OCI-LY7 (cell line): ENCODE measurements around the gene GSG1. TPM values are rescaled to one million over a fixed set of nuclear protein-coding genes. Genes with fewer than 3 reads are reported as not detected.

ENCODE experiments used
- BruUV-seq: library from RNA; stranded (reverse); fragments of 400-500 nt; replicated peaks from 2 replicates; lab custom pipeline; 2021; lab: Mats Ljungman, UMichigan
- CTCF ChIA-PET: fragments of 300-600 bp; sonication (Branson Sonifier 250); formaldehyde crosslinking; loops from one replicate; lab custom pipeline; 2022; ENCODE audit warnings: antibody characterized with exemption; ENCODE audit not compliant: unreplicated experiment; lab: Charles Lee
- POLR2A ChIA-PET: fragments of 300-600 bp; sonication (Branson Sonifier 250); formaldehyde crosslinking; loops from one replicate; lab custom pipeline; 2022; ENCODE audit warnings: antibody characterized with exemption; lab: Charles Lee
- DNase-seq: peaks from one replicate; pipeline ENCODE4 v3.0.0-alpha.2; 2015; ENCODE audit warnings: low spot score
- H2AFZ ChIP-seq: fragments of 200-600 bp; sonication (generic), shearing (Covaris generic); 2 replicates; pipeline ENCODE4 v1.6.1; 2014; ENCODE audit warnings: mild to moderate bottlenecking, antibody characterized with exemption, low read length, moderate library complexity
- H3K27ac ChIP-seq: fragments of 200-600 bp; sonication (generic); 2 replicates; pipeline ENCODE4 v1.5.1; 2014; ENCODE audit warnings: mixed run types, low read depth, mild to moderate bottlenecking, moderate library complexity, low read length, inconsistent platforms; ENCODE audit not compliant: poor library complexity, severe bottlenecking
- H3K36me3 ChIP-seq: fragments of 200-600 bp; sonication (generic); 2 replicates; pipeline ENCODE4 v1.6.1; 2014; ENCODE audit warnings: mild to moderate bottlenecking, antibody characterized with exemption, low read length, moderate library complexity, mixed read lengths; ENCODE audit not compliant: insufficient read depth
- H3K4me1 ChIP-seq: fragments of 200-600 bp; sonication (generic); 2 replicates; pipeline ENCODE4 v1.5.1; 2014; ENCODE audit warnings: mild to moderate bottlenecking, low read length; ENCODE audit not compliant: insufficient read depth, poor library complexity, severe bottlenecking
- H3K4me2 ChIP-seq: fragments of 200-600 bp; sonication (generic); 2 replicates; pipeline ENCODE4 v1.6.1; 2014; ENCODE audit warnings: mild to moderate bottlenecking, low read length
- H3K4me3 ChIP-seq: fragments of 200-600 bp; sonication (generic); 2 replicates; pipeline ENCODE4 v1.5.1; 2014; ENCODE audit warnings: mild to moderate bottlenecking, low read depth, low read length; ENCODE audit not compliant: poor library complexity, severe bottlenecking
- H3K79me2 ChIP-seq: fragments of 200-600 bp; sonication (generic); 2 replicates; pipeline ENCODE4 v1.6.1; 2016; ENCODE audit warnings: low read depth, mild to moderate bottlenecking, low read length, moderate library complexity, mixed read lengths; ENCODE audit not compliant: insufficient read depth
- H3K9me2 ChIP-seq: fragments of 200-600 bp; sonication (generic); 2 replicates; pipeline ENCODE4 v1.6.1; 2016; ENCODE audit warnings: mild to moderate bottlenecking, low read length, mixed read lengths; ENCODE audit not compliant: insufficient read depth
- H3K9me3 ChIP-seq: fragments of 200-600 bp; sonication (generic); 2 replicates; pipeline ENCODE4 v1.6.1; 2014; ENCODE audit warnings: mild to moderate bottlenecking, mixed run types, low read length, mixed read lengths
- H4K20me1 ChIP-seq: fragments of 200-600 bp; sonication (generic); 2 replicates; pipeline ENCODE4 v1.6.1; 2014; ENCODE audit warnings: mild to moderate bottlenecking, antibody characterized with exemption, low read length, moderate library complexity, mixed read lengths; ENCODE audit not compliant: insufficient read depth
- EZH2phosphoT487 ChIP-seq: fragments of 200-600 bp; sonication (generic); IDR thresholded peaks from 2 replicates; pipeline ENCODE4 v1.6.1; 2018; ENCODE audit warnings: low read depth, borderline replicate concordance, mild to moderate bottlenecking, mixed run types, antibody characterized with exemption, low read length, moderate library complexity, mixed read lengths
- intact Hi-C: fragments of 100-400 bp; cut with micrococcal nuclease; formaldehyde crosslinking; loops from one replicate; pipeline ENCODE4 v1.10.0; 2022; ENCODE audit not compliant: unreplicated experiment
- total RNA-seq, 2 experiments: library from RNA; depleted of rRNA in 1 of 2; stranded (reverse); fragments of >200 nt in 1 of 2; shearing (Covaris generic) in 1 of 2; gene quantifications; 2 replicates each; pipeline ENCODE4 v1.2.3, GENCODE V29; 2014 to 2022
- TF ChIP-seq, protein P1 (sequence below): fragments of 200-600 bp; sonication (generic); conservative IDR thresholded peaks from 2 replicates; pipeline ENCODE4 v1.5.1; 2014; ENCODE audit warnings: mild to moderate bottlenecking, antibody characterized with exemption, low read length, moderate library complexity, mixed read lengths

The GSG1 gene
- total RNA-seq, 2 experiments from 2014 or later = not detected

GRCh38 chr12:13144266-13144828 lies 40.9 kb upstream of the GSG1 start:
- ChIA-PET POLR2A (interaction anchor here (0.5 kb wide), 2 partner anchors 625 to 1820 kb away, joined by 3 to 4 read pairs; no protein-coding TSS in a partner anchor), CTCF (no interaction called here)
- Histone ChIP-seq H3K4me3 (no peak overlapping the region), H3K4me1 (no peaks in the 10 kb centered on the region), H3K9me3 (no peaks in the 10 kb centered on the region), H2AFZ (no peak overlapping the region), H4K20me1 (no peaks in the 10 kb centered on the region), H3K36me3 (no peaks in the 10 kb centered on the region), H3K4me2 (no peak overlapping the region), H3K79me2 (no peaks in the 10 kb centered on the region), H3K27ac (no peak overlapping the region), H3K9me2 (no peaks in the 10 kb centered on the region)
- intact Hi-C loops = no loop called here
- TF ChIP-seq EZH2phosphoT487 = no peak
- TF ChIP-seq, protein P1, sequence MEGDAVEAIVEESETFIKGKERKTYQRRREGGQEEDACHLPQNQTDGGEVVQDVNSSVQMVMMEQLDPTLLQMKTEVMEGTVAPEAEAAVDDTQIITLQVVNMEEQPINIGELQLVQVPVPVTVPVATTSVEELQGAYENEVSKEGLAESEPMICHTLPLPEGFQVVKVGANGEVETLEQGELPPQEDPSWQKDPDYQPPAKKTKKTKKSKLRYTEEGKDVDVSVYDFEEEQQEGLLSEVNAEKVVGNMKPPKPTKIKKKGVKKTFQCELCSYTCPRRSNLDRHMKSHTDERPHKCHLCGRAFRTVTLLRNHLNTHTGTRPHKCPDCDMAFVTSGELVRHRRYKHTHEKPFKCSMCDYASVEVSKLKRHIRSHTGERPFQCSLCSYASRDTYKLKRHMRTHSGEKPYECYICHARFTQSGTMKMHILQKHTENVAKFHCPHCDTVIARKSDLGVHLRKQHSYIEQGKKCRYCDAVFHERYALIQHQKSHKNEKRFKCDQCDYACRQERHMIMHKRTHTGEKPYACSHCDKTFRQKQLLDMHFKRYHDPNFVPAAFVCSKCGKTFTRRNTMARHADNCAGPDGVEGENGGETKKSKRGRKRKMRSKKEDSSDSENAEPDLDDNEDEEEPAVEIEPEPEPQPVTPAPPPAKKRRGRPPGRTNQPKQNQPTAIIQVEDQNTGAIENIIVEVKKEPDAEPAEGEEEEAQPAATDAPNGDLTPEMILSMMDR = no peak
- no TSS peak for BruUV-seq
- DNase-seq = no peak

- Histone ChIP-seq H3K9me2 (no peaks in the 10 kb centered on the region), H3K36me3 (no peaks in the 10 kb centered on the region), H3K4me2 (no peak overlapping the region), H3K79me2 (no peaks in the 10 kb centered on the region), H3K27ac (no peak overlapping the region), H3K9me3 (no peaks in the 10 kb centered on the region), H4K20me1 (no peaks in the 10 kb centered on the region), H3K4me3 (no peak overlapping the region), H2AFZ (no peak overlapping the region), H3K4me1 (no peaks in the 10 kb centered on the region)
- no peak for DNase-seq
- BruUV-seq = no TSS peak
- intact Hi-C loops = no loop called here
- no peak for TF ChIP-seq EZH2phosphoT487
- TF ChIP-seq, protein P1 = no peak
- POLR2A ChIA-PET = no interaction called here
- CTCF ChIA-PET = no interaction called here
These were observed 39.3 kb upstream of the GSG1 start for GRCh38 chr12:13142747-13143146.

DNA sequence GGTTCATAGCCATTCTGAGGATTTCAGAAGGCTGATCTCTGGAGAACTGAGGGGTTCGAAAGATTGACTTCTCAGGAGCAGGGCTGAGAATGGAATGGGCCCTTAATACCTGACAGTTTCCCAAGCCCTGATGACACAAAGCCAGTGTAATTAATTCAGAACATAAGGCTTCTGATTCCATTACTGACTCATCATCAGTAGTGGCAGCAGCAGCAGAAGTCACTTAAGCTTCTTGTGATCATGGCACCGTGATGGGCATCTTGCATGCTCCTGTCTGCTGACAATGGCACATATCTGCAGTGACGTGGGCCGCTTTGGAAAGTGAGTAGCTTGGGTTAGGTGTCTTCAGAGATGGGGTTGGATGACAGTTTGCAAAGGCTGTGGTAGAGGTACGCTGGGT lies 38.2 kb upstream of the GSG1 start:
- H3K36me3 ChIP-seq = no peaks in the 10 kb centered on the region
- H3K4me2 ChIP-seq = no peak overlapping the region
- intact Hi-C loops = no loop called here
- ChIA-PET POLR2A (no interaction called here), CTCF (no interaction called here)
- no peaks in the 10 kb centered on the region for H3K9me2 ChIP-seq
- H4K20me1 ChIP-seq = no peaks in the 10 kb centered on the region
- no peak overlapping the region for H3K27ac ChIP-seq
- no peaks in the 10 kb centered on the region for H3K4me1 ChIP-seq
- H3K4me3 ChIP-seq = no peak overlapping the region
- no TSS peak for BruUV-seq
- no peaks in the 10 kb centered on the region for H3K9me3 ChIP-seq
- no peak for DNase-seq
- H3K79me2 ChIP-seq = no peaks in the 10 kb centered on the region
- no peak overlapping the region for H2AFZ ChIP-seq
- TF ChIP-seq, protein P1 = no peak
- no peak for TF ChIP-seq EZH2phosphoT487
